ENCODE results near the gene NFAT5.

The NFAT5 gene

GRCh38 chr16:69745232-69745612 is 179.5 kb downstream of the NFAT5 start:
- DNase-seq = no peak

- no peak for DNase-seq
Measured at GRCh38 chr16:69745959-69746358, 180.2 kb downstream of the NFAT5 start.

GRCh38 chr16:69747115-69747514 is 181.3 kb downstream of the NFAT5 start:
- DNase-seq = no peak

GRCh38 chr16:69748694-69749345 is 183.1 kb downstream of the NFAT5 start:
- DNase-seq = no peak

- DNase-seq = no peak
Measured at GRCh38 chr16:69754143-69754468, 188.3 kb downstream of the NFAT5 start.
